ENCODE data around the gene KCNE5. TPM values are rescaled to one million over a fixed set of nuclear protein-coding genes. Genes with fewer than 3 reads are reported as not detected.
"Not testable (repeated sequence)": the region's sequence is repeated elsewhere in the genome, so short reads cannot be mapped to it uniquely, and the experiment has no call there.

KCNE5 gene
- total and polyA plus RNA-seq, 9 of the 15 experiments (the other 6 are each of a cell fraction or from before 2014, with no cell fraction given), result 0.08 to 0.38 (median 0.21) TPM; not detected in 1

DNA sequence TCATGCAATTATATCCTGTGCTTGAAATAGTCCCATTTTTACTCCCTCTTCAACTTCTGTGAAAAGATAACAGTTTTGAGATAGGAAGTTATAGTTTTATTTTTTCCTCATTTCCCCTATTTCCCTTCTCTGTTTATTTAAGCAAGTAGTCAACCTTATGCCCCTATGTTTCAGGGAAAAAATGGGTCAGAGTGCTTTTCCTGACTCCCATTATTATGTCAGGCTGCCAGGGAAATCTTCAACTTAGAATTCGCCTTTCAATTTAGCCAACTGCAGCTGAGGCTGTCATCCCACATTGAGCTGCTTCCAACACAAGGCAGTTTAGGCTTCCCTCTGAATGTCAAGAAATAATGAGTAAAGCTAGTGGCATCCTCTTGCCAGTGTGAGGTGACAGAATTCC lies 46.1 kb downstream of the KCNE5 start (continued):
- TF ChIP-seq, protein P1, sequence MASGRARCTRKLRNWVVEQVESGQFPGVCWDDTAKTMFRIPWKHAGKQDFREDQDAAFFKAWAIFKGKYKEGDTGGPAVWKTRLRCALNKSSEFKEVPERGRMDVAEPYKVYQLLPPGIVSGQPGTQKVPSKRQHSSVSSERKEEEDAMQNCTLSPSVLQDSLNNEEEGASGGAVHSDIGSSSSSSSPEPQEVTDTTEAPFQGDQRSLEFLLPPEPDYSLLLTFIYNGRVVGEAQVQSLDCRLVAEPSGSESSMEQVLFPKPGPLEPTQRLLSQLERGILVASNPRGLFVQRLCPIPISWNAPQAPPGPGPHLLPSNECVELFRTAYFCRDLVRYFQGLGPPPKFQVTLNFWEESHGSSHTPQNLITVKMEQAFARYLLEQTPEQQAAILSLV (tag; IDR thresholded peaks at IDR 0.05), result no peak

DNA sequence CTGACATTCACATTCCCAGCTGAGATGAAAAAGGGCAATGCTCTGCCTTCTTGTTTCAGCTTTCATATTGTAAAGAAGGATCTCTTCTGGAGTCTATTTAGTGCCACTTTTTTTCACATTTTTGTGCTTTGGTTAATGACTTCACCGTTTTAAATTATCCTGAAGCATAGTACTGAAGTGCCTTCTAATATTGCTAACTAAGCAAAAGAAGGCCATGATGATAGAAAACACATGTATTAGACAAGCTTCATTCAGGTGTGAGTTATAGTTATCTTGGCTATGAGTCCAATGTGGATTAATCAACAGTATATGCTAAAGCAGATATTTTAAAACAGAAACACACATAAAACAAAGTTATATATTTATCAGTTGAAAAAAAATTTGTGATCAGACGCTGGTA lies 47.9 kb downstream of the KCNE5 start:
- Histone ChIP-seq H3K36me3 (ENCODE audit: control insufficient read depth, insufficient read depth, low read length) (no peaks in the 10 kb centered on the region), H3K9me1 (ENCODE audit: control insufficient read depth, insufficient read depth, low read length) (no peaks in the 10 kb centered on the region), H2AFZ (ENCODE audit: low read depth, low read length) (no peak overlapping the region), H3K4me1 (replicated peaks in 1 of 2; ENCODE audit: control insufficient read depth in 2 of 2, insufficient read depth in 2 of 2, low read length in 2 of 2) (no peaks in the 10 kb centered on the region), H3K4me2 (ENCODE audit: insufficient read depth, low read length) (no peak overlapping the region), H3K79me2 (ENCODE audit: control insufficient read depth, insufficient read depth, low read length) (no peaks in the 10 kb centered on the region), H3K4me3 (no peak overlapping the region), H4K20me1 (replicated peaks; ENCODE audit: control insufficient read depth, insufficient read depth, low read length) (no peaks in the 10 kb centered on the region), H3K27me3 (ENCODE audit: control insufficient read depth in 2 of 2, insufficient read depth in 2 of 2, low read length in 2 of 2) (peaks cover 3 to 5% of the 10 kb centered on the region in 2 experiments; a peak in 1 of 5 replicates), H3K9me3 (replicated peaks; ENCODE audit: control insufficient read depth, insufficient read depth, low read depth, low read length) (no peaks in the 10 kb centered on the region), H3K9ac (ENCODE audit: insufficient read depth in 1 of 2, low read depth in 2 of 2, low read length in 2 of 2) (no peak overlapping the region), H3K27ac (ENCODE audit: extremely low read depth, low read depth, low read length) (no peak overlapping the region)
- POLR2A ChIA-PET, result no interaction called here
- CTCF ChIA-PET (ENCODE audit: low intra/inter-chr PET ratio), result no interaction called here
- intact Hi-C loops (cut with micrococcal nuclease) (no loop called here), in situ Hi-C loops (cut with MboI) (no loop called here)
- no TSS peak for BruUV-seq (replicated peaks)
- ATAC-seq (no peak), DNase-seq (ENCODE audit: extremely low read depth in 1 of 4, low spot score in 3 of 4) (no peak), FAIRE-seq (no peak)
- 0% methylated on average over 2 of the region's 2 CpGs for WGBS (ENCODE audit: insufficient coverage, low coverage, missing lambda C conversion rate)
- TF ChIP-seq FOSL1 (tag; conservative IDR thresholded peaks at IDR 0.05) (no peak), ZNF316 (IDR thresholded peaks at IDR 0.05) (0 out of 2 replicates have a peak, but pooled peaks have one; percentile 17)

DNA sequence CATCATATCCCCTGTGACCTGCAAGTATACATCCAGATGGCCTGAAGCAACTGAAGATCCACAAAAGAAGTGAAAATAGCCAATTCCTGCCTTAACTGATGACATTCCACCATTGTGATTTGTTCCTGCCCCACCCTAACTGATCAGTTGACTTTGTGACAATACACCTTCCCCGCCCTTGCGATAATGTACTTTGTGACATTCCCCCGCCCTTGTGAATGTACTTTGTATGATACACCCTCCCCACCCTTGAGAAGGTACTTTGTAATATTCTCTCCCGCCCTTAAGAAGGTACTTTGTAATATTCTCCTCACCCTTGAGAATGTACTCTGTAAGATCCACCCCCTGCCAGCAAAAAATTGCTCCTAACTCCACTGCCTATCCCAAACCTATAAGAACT lies 48.9 kb downstream of the KCNE5 start:
- BruUV-seq (replicated peaks); in situ Hi-C loops (cut with MboI); H3K4me1 ChIP-seq (replicated peaks in 1 of 2; ENCODE audit: control insufficient read depth in 2 of 2, insufficient read depth in 2 of 2, low read length in 2 of 2); CTCF ChIA-PET (ENCODE audit: low intra/inter-chr PET ratio); H3K9ac ChIP-seq (ENCODE audit: insufficient read depth in 1 of 2, low read depth in 2 of 2, low read length in 2 of 2); H3K27me3 ChIP-seq (ENCODE audit: control insufficient read depth in 2 of 2, insufficient read depth in 2 of 2, low read length in 2 of 2); H2AFZ ChIP-seq (ENCODE audit: low read depth, low read length); FAIRE-seq; intact Hi-C loops (cut with micrococcal nuclease); H3K9me1 ChIP-seq (ENCODE audit: control insufficient read depth, insufficient read depth, low read length); H3K4me2 ChIP-seq (ENCODE audit: insufficient read depth, low read length); H3K79me2 ChIP-seq (ENCODE audit: control insufficient read depth, insufficient read depth, low read length); ATAC-seq; H3K27ac ChIP-seq (ENCODE audit: extremely low read depth, low read depth, low read length); DNase-seq (ENCODE audit: extremely low read depth in 1 of 4, low spot score in 3 of 4); H3K36me3 ChIP-seq (ENCODE audit: control insufficient read depth, insufficient read depth, low read length); H3K9me3 ChIP-seq (replicated peaks; ENCODE audit: control insufficient read depth, insufficient read depth, low read depth, low read length); H4K20me1 ChIP-seq (replicated peaks; ENCODE audit: control insufficient read depth, insufficient read depth, low read length); H3K4me3 ChIP-seq; POLR2A ChIA-PET: not testable (repeated sequence)
- TF ChIP-seq ZNF57 (CRISPR knock-in tag; IDR thresholded peaks at IDR 0.05), result peak; percentile 92
- WGBS (ENCODE audit: insufficient coverage, low coverage, missing lambda C conversion rate), result 7% methylated on average over 4 of the region's 4 CpGs

Small RNAs within 50 kb of the gene (small RNA-seq; reads per million reads assigned to genes)
- gene AL118496.2, result not detected

Other genes starting within 250 kb of the KCNE5 start
- 0.05 TPM in 1 of 2 replicates, not detected in the other for gene GUCY2F, start 143.1 kb downstream of the KCNE5 start, total RNA-seq (2014; rRNA removed)
- gene GUCY2F, start 143.1 kb downstream of the KCNE5 start, total RNA-seq (2014; rRNA removed; fragmentation: Illumina TruSeq; extraction: Trizol), result not detected in 2 replicates
- not detected in 2 replicates for gene GUCY2F, start 143.1 kb downstream of the KCNE5 start, total RNA-seq (2015; rRNA removed; fragmentation: Illumina TruSeq; extraction: Trizol)
- not detected in 2 replicates for gene GUCY2F, start 143.1 kb downstream of the KCNE5 start, total RNA-seq (2021)
- not detected in 2 replicates for gene GUCY2F, start 143.1 kb downstream of the KCNE5 start, polyA plus RNA-seq (2011; rRNA removed)
- not detected in 2 replicates for gene GUCY2F, start 143.1 kb downstream of the KCNE5 start, polyA plus RNA-seq (2014; fragmentation: Illumina TruSeq; extraction: Trizol)
- gene GUCY2F, start 143.1 kb downstream of the KCNE5 start, polyA plus RNA-seq (2014; fragmentation: Nextera tagmentation; extraction: Ambion mirVana), result under 1 TPM; 0.01 to 0.06 TPM
- gene GUCY2F, start 143.1 kb downstream of the KCNE5 start, polyA plus RNA-seq (2014; rRNA removed), result not detected in 2 replicates
- 7.6 and 9.0 TPM in 2 replicates for gene NXT2, start 88.3 kb downstream of the KCNE5 start, total RNA-seq (2014; rRNA removed)
- 15.7 and 19.0 TPM in 2 replicates for gene NXT2, start 88.3 kb downstream of the KCNE5 start, total RNA-seq (2014; rRNA removed; fragmentation: Illumina TruSeq; extraction: Trizol)
- gene NXT2, start 88.3 kb downstream of the KCNE5 start, total RNA-seq (2015; rRNA removed; fragmentation: Illumina TruSeq; extraction: Trizol), result 13.2 and 14.2 TPM in 2 replicates
- gene NXT2, start 88.3 kb downstream of the KCNE5 start, total RNA-seq (2021), result 11.0 and 12.6 TPM in 2 replicates
- gene NXT2, start 88.3 kb downstream of the KCNE5 start, polyA plus RNA-seq (2011; rRNA removed), result 12.4 and 18.6 TPM in 2 replicates
- 12.3 and 14.2 TPM in 2 replicates for gene NXT2, start 88.3 kb downstream of the KCNE5 start, polyA plus RNA-seq (2014; fragmentation: Illumina TruSeq; extraction: Trizol)
- gene NXT2, start 88.3 kb downstream of the KCNE5 start, polyA plus RNA-seq (2014; fragmentation: Nextera tagmentation; extraction: Ambion mirVana), result 10 to 100 TPM; 26.5 to 29.6 TPM
- 6.1 and 9.0 TPM in 2 replicates for gene NXT2, start 88.3 kb downstream of the KCNE5 start, polyA plus RNA-seq (2014; rRNA removed)
- gene ACSL4, start 108.1 kb upstream of the KCNE5 start, total RNA-seq (2014; rRNA removed), result 20.1 and 21.5 TPM in 2 replicates
- 32.1 and 35.6 TPM in 2 replicates for gene ACSL4, start 108.1 kb upstream of the KCNE5 start, total RNA-seq (2014; rRNA removed; fragmentation: Illumina TruSeq; extraction: Trizol)
- gene ACSL4, start 108.1 kb upstream of the KCNE5 start, total RNA-seq (2015; rRNA removed; fragmentation: Illumina TruSeq; extraction: Trizol), result 25.0 and 25.5 TPM in 2 replicates
- 29.0 and 31.2 TPM in 2 replicates for gene ACSL4, start 108.1 kb upstream of the KCNE5 start, total RNA-seq (2021)
- 22.2 and 35.1 TPM in 2 replicates for gene ACSL4, start 108.1 kb upstream of the KCNE5 start, polyA plus RNA-seq (2011; rRNA removed)
- 22.1 and 27.1 TPM in 2 replicates for gene ACSL4, start 108.1 kb upstream of the KCNE5 start, polyA plus RNA-seq (2014; fragmentation: Illumina TruSeq; extraction: Trizol)
- 10 to 100 TPM in 1 of 2 experiments, 1 to 10 TPM in 1; 9.8 to 12.0 TPM for gene ACSL4, start 108.1 kb upstream of the KCNE5 start, polyA plus RNA-seq (2014; fragmentation: Nextera tagmentation; extraction: Ambion mirVana)
- 16.6 and 19.6 TPM in 2 replicates for gene ACSL4, start 108.1 kb upstream of the KCNE5 start, polyA plus RNA-seq (2014; rRNA removed)

All from K562 (cell line).